Endothelial cell (in vitro differentiated cells): ENCODE data around the gene COL4A4. TPM values are rescaled to one million over a fixed set of nuclear protein-coding genes. Genes with fewer than 3 reads are reported as not detected.

Source experiments
- DNase-seq: peaks from one replicate; pipeline ENCODE4 v3.0.0; 2021; ENCODE audit warnings: low spot score
- H3K27ac Mint-ChIP-seq: one replicate; pipeline ENCODE4 v1.8.0; 2021; ENCODE audit warnings: mixed read lengths, inconsistent platforms; ENCODE audit not compliant: unreplicated experiment
- H3K27me3 Mint-ChIP-seq: one replicate; pipeline ENCODE4 v1.8.0; 2021; ENCODE audit warnings: mild to moderate bottlenecking, moderate library complexity, mixed read lengths, inconsistent platforms; ENCODE audit not compliant: unreplicated experiment
- H3K36me3 Mint-ChIP-seq: one replicate; pipeline ENCODE4 v1.8.0; 2021; ENCODE audit warnings: mild to moderate bottlenecking, low read depth, mixed read lengths, inconsistent platforms; ENCODE audit not compliant: unreplicated experiment
- H3K4me1 Mint-ChIP-seq: one replicate; pipeline ENCODE4 v1.8.0; 2021; ENCODE audit warnings: mild to moderate bottlenecking, mixed read lengths, inconsistent platforms; ENCODE audit not compliant: unreplicated experiment
- H3K4me3 Mint-ChIP-seq: one replicate; pipeline ENCODE4 v1.8.0; 2021; ENCODE audit warnings: mild to moderate bottlenecking, mixed read lengths, inconsistent platforms; ENCODE audit not compliant: unreplicated experiment
- H3K9me3 Mint-ChIP-seq: one replicate; pipeline ENCODE4 v1.8.0; 2021; ENCODE audit warnings: mixed read lengths, inconsistent platforms; ENCODE audit not compliant: unreplicated experiment
- CTCF ChIP-seq: fragments of 200-600 bp; sonication (generic); IDR thresholded peaks from one replicate; pipeline ENCODE4 v1.5.0; 2021; ENCODE audit warnings: antibody characterized with exemption; ENCODE audit not compliant: unreplicated experiment
- total RNA-seq: library from RNA; stranded (reverse); fragmentation: NEBNext Ultra II Directional; extraction: Animal tissue kit (Norgen Biotek cat#: 25700); gene quantifications from one replicate; pipeline ENCODE4 v1.2.1, GENCODE V29; 2021; ENCODE audit not compliant: unreplicated experiment

Gene COL4A4
- total RNA-seq, 1 donor from 2014 or later, result 0.15 TPM

DNA sequence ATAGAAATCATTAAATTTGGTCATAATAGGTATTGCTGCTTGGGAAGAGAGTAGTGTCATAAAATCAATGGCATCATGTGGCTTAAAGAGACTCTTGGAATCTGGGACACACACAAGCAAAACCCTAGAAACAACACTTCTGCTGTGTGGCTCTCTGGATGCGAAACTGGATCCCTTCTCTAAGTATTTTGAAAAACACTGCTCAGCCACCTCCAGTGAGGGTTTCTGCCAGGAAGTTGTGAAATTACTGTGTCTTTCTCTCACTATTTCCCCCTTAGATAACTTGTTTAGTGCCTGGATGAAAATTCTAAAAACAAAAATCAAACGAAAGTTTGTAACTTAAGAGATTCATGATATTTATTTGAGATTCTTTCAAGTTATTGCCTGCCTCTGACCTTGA lies 164.3 kb downstream of the COL4A4 start:
- TF ChIP-seq CTCF, result no peak
- no peaks in the 10 kb centered on the region for H3K4me1 Mint-ChIP-seq
- no peaks in the 10 kb centered on the region for H3K27me3 Mint-ChIP-seq
- H3K4me3 Mint-ChIP-seq, result no peak overlapping the region
- no peaks in the 10 kb centered on the region for H3K9me3 Mint-ChIP-seq
- no peak for DNase-seq
- no peaks in the 10 kb centered on the region for H3K36me3 Mint-ChIP-seq
- H3K27ac Mint-ChIP-seq, result no peak overlapping the region

GRCh38 chr2:226995625-226996041 lies 168.4 kb downstream of the COL4A4 start:
- H3K27me3 Mint-ChIP-seq, result no peaks in the 10 kb centered on the region
- no peak overlapping the region for H3K27ac Mint-ChIP-seq
- no peak for TF ChIP-seq CTCF
- no peaks in the 10 kb centered on the region for H3K36me3 Mint-ChIP-seq
- DNase-seq, result no peak
- no peaks in the 10 kb centered on the region for H3K4me1 Mint-ChIP-seq
- no peaks in the 10 kb centered on the region for H3K9me3 Mint-ChIP-seq
- no peak overlapping the region for H3K4me3 Mint-ChIP-seq

DNA sequence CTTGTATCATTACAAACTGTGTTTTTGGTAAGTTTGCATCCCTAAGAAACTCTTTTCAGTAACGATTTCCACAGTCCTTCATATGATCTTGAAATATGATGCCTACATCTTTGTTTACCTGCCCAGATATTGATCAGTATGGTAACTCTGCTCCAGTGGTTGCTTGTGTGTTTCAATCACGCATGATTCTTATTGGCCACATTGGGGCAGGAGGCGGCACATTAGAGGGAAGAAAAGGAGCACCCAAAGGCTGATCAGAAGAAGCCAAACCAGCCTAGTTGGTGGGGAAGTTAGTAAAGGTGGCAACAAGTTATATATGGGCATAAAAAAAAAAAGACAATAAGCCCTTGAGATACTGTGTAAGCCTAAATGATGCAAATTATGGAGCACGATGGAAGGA lies 169.2 kb downstream of the COL4A4 start:
- no peak for TF ChIP-seq CTCF
- Mint-ChIP-seq H3K36me3 (no peaks in the 10 kb centered on the region), H3K27me3 (no peaks in the 10 kb centered on the region), H3K9me3 (no peaks in the 10 kb centered on the region), H3K27ac (no peak overlapping the region), H3K4me3 (no peak overlapping the region), H3K4me1 (no peaks in the 10 kb centered on the region)
- no peak for DNase-seq

DNA sequence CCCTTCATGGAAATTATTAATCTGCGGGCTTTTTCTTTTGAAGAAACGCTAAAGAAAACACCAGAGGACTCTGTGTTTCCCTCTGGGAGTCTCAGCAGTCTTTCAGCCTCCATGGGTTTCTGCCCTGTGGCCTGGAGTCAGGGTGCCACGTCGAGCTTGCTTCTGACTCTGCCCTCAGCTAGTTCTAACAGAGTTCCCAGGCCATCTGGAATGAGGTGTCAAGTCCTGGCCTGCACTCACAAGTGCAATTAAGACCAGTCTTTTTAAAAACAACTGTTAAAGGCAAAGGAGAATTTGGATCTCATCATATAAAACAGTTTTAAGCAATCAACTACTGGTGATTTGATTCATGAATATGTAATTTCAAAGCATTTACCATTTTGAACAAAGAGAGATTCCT lies 170.8 kb downstream of the COL4A4 start:
- DNase-seq, result no peak
- peaks cover 2% of the 10 kb centered on the region for H3K27me3 Mint-ChIP-seq
- no peaks in the 10 kb centered on the region for H3K9me3 Mint-ChIP-seq
- H3K36me3 Mint-ChIP-seq, result no peaks in the 10 kb centered on the region
- H3K27ac Mint-ChIP-seq, result no peak overlapping the region
- H3K4me1 Mint-ChIP-seq, result peaks cover 3% of the 10 kb centered on the region
- no peak for TF ChIP-seq CTCF
- no peak overlapping the region for H3K4me3 Mint-ChIP-seq

GRCh38 chr2:226991663-226992062 lies 172.3 kb downstream of the COL4A4 start:
- H3K9me3 Mint-ChIP-seq, result no peaks in the 10 kb centered on the region
- H3K27me3 Mint-ChIP-seq, result peaks cover 3% of the 10 kb centered on the region
- peaks cover 5% of the 10 kb centered on the region for H3K4me1 Mint-ChIP-seq
- TF ChIP-seq CTCF, result no peak
- no peaks in the 10 kb centered on the region for H3K36me3 Mint-ChIP-seq
- no peak overlapping the region for H3K27ac Mint-ChIP-seq
- no peak overlapping the region for H3K4me3 Mint-ChIP-seq
- no peak for DNase-seq
